HepG2 (cell line): ENCODE results near the gene SLC35B4. TPM values are rescaled to one million over a fixed set of nuclear protein-coding genes. Genes with fewer than 3 reads are reported as not detected.

Experiments
- AGO1 ChIP-seq: fragments of 200-400 bp; formaldehyde crosslinking; IDR thresholded peaks from 2 replicates; pipeline ENCODE4 v1.6.1; 2017; ENCODE audit warnings: mild to moderate bottlenecking, low read depth, low read length, moderate library complexity; ENCODE audit not compliant: poor library complexity, severe bottlenecking
- ATF2 ChIP-seq: sonication (generic); formaldehyde crosslinking; IDR thresholded peaks from 2 replicates; pipeline ENCODE4 v1.4.0; 2020; ENCODE audit warnings: missing genetic modification reagents
- BRF2 ChIP-seq: sonication (generic); formaldehyde crosslinking; IDR thresholded peaks from 2 replicates; pipeline ENCODE4 v1.8.1; 2022; ENCODE audit warnings: mild to moderate bottlenecking, missing genetic modification reagents
- FOXM1 ChIP-seq: sonication (generic); formaldehyde crosslinking; IDR thresholded peaks from 2 replicates; pipeline ENCODE4 v1.5.0; 2020; ENCODE audit warnings: missing genetic modification reagents
- IKZF5 ChIP-seq: IDR thresholded peaks from 2 replicates; pipeline ENCODE4 v1.6.1; 2018; ENCODE audit warnings: missing genetic modification reagents, mild to moderate bottlenecking, missing compliant biosample characterization
- LBX2 ChIP-seq: sonication (generic); formaldehyde crosslinking; IDR thresholded peaks from 2 replicates; pipeline ENCODE4 v1.5.0; 2020; ENCODE audit warnings: missing genetic modification reagents, mild to moderate bottlenecking, borderline replicate concordance
- MXD4 ChIP-seq: IDR thresholded peaks from 2 replicates; pipeline ENCODE4 v1.6.1; 2016; ENCODE audit warnings: mild to moderate bottlenecking, missing biosample characterization, missing genetic modification reagents
- MYNN ChIP-seq: sonication (generic); formaldehyde crosslinking; IDR thresholded peaks from 2 replicates; pipeline ENCODE4 v1.4.0; 2020; ENCODE audit warnings: mild to moderate bottlenecking, low read depth, missing genetic modification reagents
- NPAS2 ChIP-seq: sonication (generic); formaldehyde crosslinking; IDR thresholded peaks from 2 replicates; pipeline ENCODE4 v1.8.0; 2022; ENCODE audit warnings: mild to moderate bottlenecking, missing genetic modification reagents, borderline replicate concordance
- RFX3 ChIP-seq: IDR thresholded peaks from 2 replicates; pipeline ENCODE4 v1.6.1; 2016; ENCODE audit warnings: missing biosample characterization, missing genetic modification reagents
- RORA ChIP-seq: sonication (generic); formaldehyde crosslinking; IDR thresholded peaks from 2 replicates; pipeline ENCODE4 v1.5.0; 2020; ENCODE audit warnings: mild to moderate bottlenecking, missing genetic modification reagents, moderate library complexity
- SIN3B ChIP-seq: fragments of 150-350 bp; IDR thresholded peaks from 2 replicates; pipeline ENCODE4 v1.6.1; 2014; ENCODE audit warnings: low read length
- SRSF1 ChIP-seq: fragments of 200-400 bp; formaldehyde crosslinking; optimal IDR thresholded peaks from 2 replicates; pipeline ENCODE3; 2017; ENCODE audit warnings: mild to moderate bottlenecking, low read depth, low read length, moderate library complexity
- ZNF407 ChIP-seq: sonication (generic); formaldehyde crosslinking; IDR thresholded peaks from one replicate; pipeline ENCODE4 v1.5.1; 2020; ENCODE audit warnings: mild to moderate bottlenecking, missing genetic modification reagents; ENCODE audit errors: not compliant biosample characterization
- ZNF460 ChIP-seq: sonication (generic); formaldehyde crosslinking; IDR thresholded peaks from 2 replicates; pipeline ENCODE4 v1.5.1; 2020; ENCODE audit warnings: missing genetic modification reagents, mild to moderate bottlenecking, borderline replicate concordance
- ZNF607 ChIP-seq: sonication (generic); formaldehyde crosslinking; IDR thresholded peaks from 2 replicates; pipeline ENCODE4 v1.5.1; 2020; ENCODE audit warnings: missing genetic modification reagents, mild to moderate bottlenecking, borderline replicate concordance
- ZNF670 ChIP-seq: sonication (generic); formaldehyde crosslinking; IDR thresholded peaks from 2 replicates; pipeline ENCODE4 v1.8.0; 2022; ENCODE audit warnings: mild to moderate bottlenecking, missing genetic modification reagents, borderline replicate concordance
- ZNF790 ChIP-seq: sonication (generic); formaldehyde crosslinking; IDR thresholded peaks from 2 replicates; pipeline ENCODE4 v1.8.0; 2022; ENCODE audit warnings: missing genetic modification reagents, mild to moderate bottlenecking, borderline replicate concordance
- ZNF891 ChIP-seq: sonication (generic); formaldehyde crosslinking; IDR thresholded peaks from 2 replicates; pipeline ENCODE4 v1.5.0; 2020; ENCODE audit warnings: mild to moderate bottlenecking, missing genetic modification reagents
- polyA plus RNA-seq, 8 experiments: library from polyadenylated mRNA; depleted of rRNA in 3 of 8; stranded (reverse) in 7 of 8; unstranded in 1 of 8; fragments of >200 nt; fragmentation: Illumina TruSeq in 4 of 8; extraction: Trizol in 4 of 8; gene quantifications; 2 replicates each; pipeline versions ENCODE4 v1.2.1 to v1.2.3, GENCODE V29; 2011 to 2016; ENCODE audit warnings: low read depth in 4 of 8, missing spikeins in 1 of 8, mixed read lengths in 1 of 8; ENCODE audit not compliant: insufficient read depth in 1 of 8
- total RNA-seq, 5 experiments: library from RNA; depleted of rRNA; stranded (reverse); fragments of >200 nt; fragmentation: Illumina TruSeq; extraction: Trizol; gene quantifications; 2 replicates each; pipeline ENCODE4 v1.2.3, GENCODE V29; 2016; ENCODE audit warnings: low read depth in 1 of 5

The SLC35B4 gene
- total and polyA plus RNA-seq, 2 of the 13 experiments (the other 11 are each of a cell fraction or from before 2014, with no cell fraction given) = 17.1 to 17.8 TPM

GRCh38 chr7:134355927-134356326, 39.2 kb upstream of the SLC35B4 start (continued):
- no peak for TF ChIP-seq ZNF407 (CRISPR knock-in tag)
- no peak for TF ChIP-seq NPAS2 (CRISPR knock-in tag)
- TF ChIP-seq RORA (CRISPR knock-in tag) = no peak
- TF ChIP-seq MXD4 (CRISPR knock-in tag) = no peak
- TF ChIP-seq ATF2 (CRISPR knock-in tag) = no peak
- TF ChIP-seq ZNF670 (CRISPR knock-in tag) = no peak
- TF ChIP-seq IKZF5 (CRISPR knock-in tag) = no peak
- TF ChIP-seq LBX2 = no peak
- no peak for TF ChIP-seq MYNN (CRISPR knock-in tag)
- no peak for TF ChIP-seq RFX3
- TF ChIP-seq ZNF891 (CRISPR knock-in tag) = no peak
- no peak for TF ChIP-seq SRSF1
- no peak for TF ChIP-seq ZNF460
- no peak for TF ChIP-seq SIN3B
- TF ChIP-seq ZNF607 (CRISPR knock-in tag) = no peak
- no peak for TF ChIP-seq AGO1
- TF ChIP-seq ZNF790 = no peak
- no peak for TF ChIP-seq BRF2 (CRISPR knock-in tag)
- TF ChIP-seq FOXM1 (CRISPR knock-in tag) = no peak
